Measurements from ENCODE around the gene STX1B.
"Not testable (repeated sequence)": the region's sequence is repeated elsewhere in the genome, so short reads cannot be mapped to it uniquely, and the experiment has no call there.

The STX1B gene

DNA sequence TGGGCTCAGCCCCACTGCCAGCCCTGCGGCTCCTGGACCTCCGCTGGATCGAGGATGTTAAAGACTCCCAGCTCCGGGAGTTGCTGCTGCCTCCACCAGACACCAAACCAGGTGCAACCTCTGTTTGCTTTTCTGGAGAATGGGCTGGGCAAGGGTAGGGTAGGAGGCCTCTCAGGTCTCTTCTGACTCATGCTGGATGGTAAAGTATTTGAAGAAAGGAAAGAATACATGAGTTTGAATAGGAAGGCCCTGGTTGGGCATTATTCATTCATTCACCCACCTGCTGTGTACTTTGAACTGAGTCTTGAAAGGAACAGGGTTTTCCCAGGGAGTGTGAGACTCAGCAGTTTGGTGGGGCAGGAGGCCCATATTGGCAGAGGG lies 68.0 kb downstream of the STX1B start:
- Histone ChIP-seq H3K9ac (ENCODE audit: low read depth, low read length, poor library complexity, severe bottlenecking) (no peak overlapping the region), H2AFZ (ENCODE audit: low read length) (no peak overlapping the region), H3K4me2 (ENCODE audit: low read depth, low read length, poor library complexity, severe bottlenecking) (peak overlapping the region; percentile 26)

DNA sequence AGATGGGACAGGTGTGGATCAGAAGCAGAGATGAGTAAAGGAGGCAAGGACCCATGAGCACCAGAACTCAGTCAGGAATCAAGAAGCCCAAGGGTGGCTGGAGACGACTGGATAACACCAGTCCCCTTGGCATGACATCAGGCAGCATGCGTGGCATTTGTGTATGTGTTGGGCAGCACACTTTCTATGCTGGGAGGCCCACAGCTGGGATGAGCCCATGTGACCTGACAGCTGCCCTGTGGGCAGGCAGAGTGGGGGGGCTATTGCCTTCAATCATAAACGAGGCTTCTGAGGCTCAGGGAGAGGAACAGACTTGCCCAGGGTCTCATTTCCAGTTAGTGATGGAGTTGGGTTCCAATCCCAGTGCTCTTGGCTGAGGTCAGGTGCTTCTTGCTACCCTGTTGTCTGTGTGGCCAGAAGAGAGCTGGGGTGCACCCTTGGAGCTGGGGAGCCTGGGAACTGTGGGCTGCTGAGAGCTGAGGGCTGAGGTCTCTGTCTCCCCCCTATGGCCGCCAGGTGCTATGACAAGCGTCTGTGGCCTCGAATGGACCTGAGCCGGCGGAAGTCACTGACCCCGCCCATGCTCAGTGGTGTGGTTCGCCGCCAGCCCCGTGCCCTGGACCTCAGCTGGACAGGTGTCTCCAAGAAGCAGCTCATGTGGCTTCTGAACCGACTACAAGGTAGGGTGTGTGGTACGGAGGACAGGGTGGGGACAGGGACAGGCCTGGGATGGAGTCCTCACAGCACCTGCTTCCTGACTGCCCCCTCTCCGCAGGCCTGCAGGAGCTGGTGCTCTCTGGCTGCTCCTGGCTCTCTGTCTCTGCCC lies 68.6 kb downstream of the STX1B start:
- no peak overlapping the region for H3K9ac ChIP-seq (ENCODE audit: low read depth, low read length, poor library complexity, severe bottlenecking)
- H3K9me2 ChIP-seq (replicated peaks; ENCODE audit: low read depth, low read length) = no peaks in the 10 kb centered on the region
- no peaks in the 10 kb centered on the region for H4K20me1 ChIP-seq (ENCODE audit: insufficient read depth, low read length, poor library complexity, severe bottlenecking)
- H3K4me2 ChIP-seq (ENCODE audit: low read depth, low read length, poor library complexity, severe bottlenecking) = peak overlapping the region; percentile 26
- TF ChIP-seq EZH2phosphoT487 (IDR thresholded peaks at IDR 0.05; ENCODE audit: borderline replicate concordance) = no peak
- TF ChIP-seq, protein P1, sequence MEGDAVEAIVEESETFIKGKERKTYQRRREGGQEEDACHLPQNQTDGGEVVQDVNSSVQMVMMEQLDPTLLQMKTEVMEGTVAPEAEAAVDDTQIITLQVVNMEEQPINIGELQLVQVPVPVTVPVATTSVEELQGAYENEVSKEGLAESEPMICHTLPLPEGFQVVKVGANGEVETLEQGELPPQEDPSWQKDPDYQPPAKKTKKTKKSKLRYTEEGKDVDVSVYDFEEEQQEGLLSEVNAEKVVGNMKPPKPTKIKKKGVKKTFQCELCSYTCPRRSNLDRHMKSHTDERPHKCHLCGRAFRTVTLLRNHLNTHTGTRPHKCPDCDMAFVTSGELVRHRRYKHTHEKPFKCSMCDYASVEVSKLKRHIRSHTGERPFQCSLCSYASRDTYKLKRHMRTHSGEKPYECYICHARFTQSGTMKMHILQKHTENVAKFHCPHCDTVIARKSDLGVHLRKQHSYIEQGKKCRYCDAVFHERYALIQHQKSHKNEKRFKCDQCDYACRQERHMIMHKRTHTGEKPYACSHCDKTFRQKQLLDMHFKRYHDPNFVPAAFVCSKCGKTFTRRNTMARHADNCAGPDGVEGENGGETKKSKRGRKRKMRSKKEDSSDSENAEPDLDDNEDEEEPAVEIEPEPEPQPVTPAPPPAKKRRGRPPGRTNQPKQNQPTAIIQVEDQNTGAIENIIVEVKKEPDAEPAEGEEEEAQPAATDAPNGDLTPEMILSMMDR (conservative IDR thresholded peaks at IDR 0.05; ENCODE audit: low read length) = peak; percentile 89
- no peak overlapping the region for H2AFZ ChIP-seq (ENCODE audit: low read length)
- no peaks in the 10 kb centered on the region for H3F3A ChIP-seq (ENCODE audit: low read depth)
- peaks cover 24% of the 10 kb centered on the region for H3K4me1 ChIP-seq (ENCODE audit: insufficient read depth, low read length, poor library complexity, severe bottlenecking)
- H3K79me2 ChIP-seq (ENCODE audit: insufficient read depth, low read length) = no peaks in the 10 kb centered on the region
- H3K36me3 ChIP-seq (ENCODE audit: insufficient read depth, low read length) = peaks cover 21% of the 10 kb centered on the region
- H3K4me3 ChIP-seq (ENCODE audit: low read length, poor library complexity, severe bottlenecking) = peak overlapping the region; percentile 8
- no peaks in the 10 kb centered on the region for H3K9me3 ChIP-seq (ENCODE audit: insufficient read depth, low read depth, low read length)
- H3K27me3 ChIP-seq (ENCODE audit: insufficient read depth, low read length, poor library complexity, severe bottlenecking) = no peaks in the 10 kb centered on the region

More for the DNA sequence above, 68.0 kb downstream of the STX1B start:
- Histone ChIP-seq H3F3A (ENCODE audit: low read depth) (no peaks in the 10 kb centered on the region), H3K79me2 (ENCODE audit: insufficient read depth, low read length) (no peaks in the 10 kb centered on the region), H3K36me3 (ENCODE audit: insufficient read depth, low read length) (peaks cover 25% of the 10 kb centered on the region), H3K9me3 (ENCODE audit: insufficient read depth, low read depth, low read length) (no peaks in the 10 kb centered on the region), H3K4me1 (ENCODE audit: insufficient read depth, low read length, poor library complexity, severe bottlenecking) (peaks cover 18% of the 10 kb centered on the region), H3K9me2 (replicated peaks; ENCODE audit: low read depth, low read length) (no peaks in the 10 kb centered on the region), H3K27me3 (ENCODE audit: insufficient read depth, low read length, poor library complexity, severe bottlenecking) (no peaks in the 10 kb centered on the region), H4K20me1 (ENCODE audit: insufficient read depth, low read length, poor library complexity, severe bottlenecking) (no peaks in the 10 kb centered on the region), H3K4me3 (ENCODE audit: low read length, poor library complexity, severe bottlenecking) (peak overlapping the region; percentile 8)
- TF ChIP-seq, protein P1 (conservative IDR thresholded peaks at IDR 0.05; ENCODE audit: low read length) = no peak
- no peak for TF ChIP-seq EZH2phosphoT487 (IDR thresholded peaks at IDR 0.05; ENCODE audit: borderline replicate concordance)

DNA sequence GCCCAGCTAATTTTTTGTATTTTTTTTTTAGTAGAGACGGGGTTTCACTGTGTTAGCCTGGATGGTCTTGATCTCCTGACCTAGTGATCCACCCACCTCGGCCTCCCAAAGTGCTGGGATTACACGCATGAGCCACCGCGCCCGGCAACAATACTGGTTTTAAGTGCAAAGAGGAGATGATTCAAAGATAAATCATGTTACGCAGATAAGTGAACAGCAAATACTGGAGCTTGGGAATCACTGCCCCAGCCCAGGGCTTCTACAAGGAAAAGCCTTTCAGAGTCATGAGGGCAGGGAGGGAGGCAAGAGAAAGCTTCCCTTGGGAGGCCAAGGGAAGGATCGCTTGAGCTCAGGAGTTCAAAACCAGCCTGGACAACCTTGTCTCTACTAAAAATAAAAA lies 70.9 kb downstream of the STX1B start:
- H3K36me3 ChIP-seq (ENCODE audit: insufficient read depth, low read length) = peaks cover 16% of the 10 kb centered on the region
- H2AFZ ChIP-seq (ENCODE audit: low read length); H3K9ac ChIP-seq (ENCODE audit: low read depth, low read length, poor library complexity, severe bottlenecking); H3K79me2 ChIP-seq (ENCODE audit: insufficient read depth, low read length); H4K20me1 ChIP-seq (ENCODE audit: insufficient read depth, low read length, poor library complexity, severe bottlenecking); H3K4me2 ChIP-seq (ENCODE audit: low read depth, low read length, poor library complexity, severe bottlenecking); H3K9me3 ChIP-seq (ENCODE audit: insufficient read depth, low read depth, low read length); H3K4me3 ChIP-seq (ENCODE audit: low read length, poor library complexity, severe bottlenecking); H3K27me3 ChIP-seq (ENCODE audit: insufficient read depth, low read length, poor library complexity, severe bottlenecking); H3K9me2 ChIP-seq (replicated peaks; ENCODE audit: low read depth, low read length); H3F3A ChIP-seq (ENCODE audit: low read depth): not testable (repeated sequence)
- peaks cover 35% of the 10 kb centered on the region for H3K4me1 ChIP-seq (ENCODE audit: insufficient read depth, low read length, poor library complexity, severe bottlenecking)
